Measurements from ENCODE around the gene NRN1. TPM values are rescaled to one million over a fixed set of nuclear protein-coding genes. Genes with fewer than 3 reads are reported as not detected.
A peak's percentile ranks its signal among the peaks of the same experiment; 100 is the strongest.
"Not testable (repeated sequence)": the region's sequence is repeated elsewhere in the genome, so short reads cannot be mapped to it uniquely, and the experiment has no call there.

The NRN1 gene
- total RNA-seq, 1 donor from 2014 or later, result 56.3 TPM

DNA sequence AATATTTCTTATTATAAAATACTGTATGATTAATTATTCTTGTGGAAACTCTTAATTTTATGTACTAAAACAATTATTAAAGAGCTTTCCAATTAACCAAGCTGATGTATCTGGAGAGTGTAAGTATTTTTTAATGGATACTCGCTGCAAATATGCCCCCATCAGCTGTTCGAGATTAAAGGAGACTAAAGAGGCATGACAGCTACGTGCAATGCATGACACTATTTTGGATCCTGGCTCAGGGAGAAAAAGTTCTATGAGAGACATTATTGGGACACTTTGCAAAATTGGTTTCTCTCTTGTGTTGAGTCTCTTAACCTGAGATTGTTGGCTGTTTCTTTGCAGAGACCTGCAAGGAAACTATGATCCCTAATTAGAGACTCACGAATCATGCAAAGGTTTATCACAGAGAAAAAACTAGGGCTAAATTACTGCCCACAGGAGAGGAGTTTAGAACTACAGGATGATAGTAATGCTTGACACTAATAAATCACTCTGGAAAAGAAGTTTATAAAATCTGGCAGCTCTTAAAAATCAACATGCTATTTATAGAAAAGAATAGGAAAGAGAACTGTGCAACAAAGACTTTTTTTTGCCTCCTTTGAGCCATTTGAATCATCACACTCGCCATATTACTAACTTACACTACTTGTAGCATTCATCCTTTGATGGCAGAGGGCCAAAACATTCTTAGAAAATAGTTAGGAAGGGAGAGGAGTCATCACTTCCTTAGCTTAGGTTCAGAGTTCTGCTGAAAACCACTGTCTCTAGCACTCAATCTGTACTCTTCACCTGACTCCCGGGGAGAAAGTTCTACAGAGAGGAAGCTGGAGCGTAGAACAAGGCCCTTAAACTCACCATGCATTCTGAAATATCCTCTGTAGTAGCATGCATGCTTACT lies 25.3 kb downstream of the NRN1 start:
- DNase-seq, result peak; percentile 69

GRCh38 chr6:5979650-5980420 lies 26.9 kb downstream of the NRN1 start:
- peak; percentile 10 for DNase-seq

GRCh38 chr6:5976811-5977210 lies 29.9 kb downstream of the NRN1 start:
- no peak for DNase-seq

DNA sequence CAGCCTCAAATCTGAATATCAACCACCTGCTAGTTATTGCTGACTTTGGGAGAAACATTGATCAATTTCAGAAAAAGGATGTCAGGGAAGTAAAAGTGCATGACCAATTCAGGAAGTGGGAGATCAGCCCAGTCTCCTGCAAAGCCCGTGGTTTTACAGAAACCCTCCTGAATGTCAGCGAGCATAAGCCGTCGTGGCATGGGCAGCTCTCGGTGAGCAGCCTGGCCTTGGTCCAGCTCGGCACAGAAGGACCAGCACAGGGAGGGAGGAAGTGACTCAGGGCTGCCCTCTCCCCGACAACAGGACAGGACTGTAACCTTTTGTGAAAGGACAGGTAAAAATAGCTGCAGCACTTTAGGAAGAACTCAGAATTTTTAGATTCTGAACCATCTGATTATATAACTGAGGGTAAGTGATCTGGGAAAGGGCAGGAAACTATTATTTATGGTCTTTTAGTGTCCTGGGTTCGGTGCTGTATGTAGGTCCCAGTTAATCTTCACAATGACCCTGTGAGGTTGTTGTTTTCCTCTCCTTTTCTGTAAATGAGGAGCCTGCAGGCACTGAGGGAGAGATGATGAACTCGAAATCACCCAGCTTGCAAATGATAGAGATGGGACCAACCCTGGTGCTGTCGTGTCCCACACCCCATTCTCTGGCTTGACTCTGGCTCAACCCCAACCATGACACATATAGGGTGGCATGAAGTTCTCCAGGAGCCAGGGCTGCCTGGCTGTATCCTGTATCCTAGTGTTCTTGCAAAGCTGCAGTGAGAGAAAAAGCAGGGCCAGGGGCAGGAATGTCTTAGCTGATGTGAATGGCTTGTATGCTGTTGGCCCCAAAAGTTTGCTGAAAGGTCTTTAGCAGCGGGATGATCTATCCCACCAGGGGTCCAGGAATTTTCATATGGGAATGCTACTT lies 37.6 kb downstream of the NRN1 start:
- DNase-seq, result peak; percentile 71

GRCh38 chr6:5968036-5968435 lies 38.7 kb downstream of the NRN1 start:
- not testable (repeated sequence) for DNase-seq

- DNase-seq, result no peak
Observed at GRCh38 chr6:5967594-5967993, 39.1 kb downstream of the NRN1 start.

GRCh38 chr6:5962794-5963193 lies 43.9 kb downstream of the NRN1 start:
- DNase-seq, result no peak

GRCh38 chr6:5961836-5962235 lies 44.9 kb downstream of the NRN1 start:
- DNase-seq, result no peak

DNA sequence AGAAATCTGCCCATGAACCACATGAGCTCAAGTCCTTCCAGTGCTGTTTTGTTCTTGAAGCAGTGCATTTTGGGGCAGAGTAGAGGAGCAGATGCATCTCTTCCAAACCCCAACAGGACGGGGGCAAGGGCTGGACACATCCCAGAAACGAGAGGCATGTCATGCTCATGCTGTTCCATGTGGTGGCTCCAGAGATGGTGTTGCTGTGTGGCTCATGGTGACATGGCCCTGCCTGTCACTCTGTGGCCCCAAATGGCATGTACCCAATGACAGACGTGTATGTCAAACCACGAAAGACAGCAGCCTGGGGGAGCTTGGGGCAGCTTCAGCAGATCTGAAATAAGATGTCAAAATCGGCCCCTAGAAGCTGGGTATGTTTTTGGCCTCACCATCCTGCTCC lies 46.3 kb downstream of the NRN1 start:
- DNase-seq, result no peak

DNA sequence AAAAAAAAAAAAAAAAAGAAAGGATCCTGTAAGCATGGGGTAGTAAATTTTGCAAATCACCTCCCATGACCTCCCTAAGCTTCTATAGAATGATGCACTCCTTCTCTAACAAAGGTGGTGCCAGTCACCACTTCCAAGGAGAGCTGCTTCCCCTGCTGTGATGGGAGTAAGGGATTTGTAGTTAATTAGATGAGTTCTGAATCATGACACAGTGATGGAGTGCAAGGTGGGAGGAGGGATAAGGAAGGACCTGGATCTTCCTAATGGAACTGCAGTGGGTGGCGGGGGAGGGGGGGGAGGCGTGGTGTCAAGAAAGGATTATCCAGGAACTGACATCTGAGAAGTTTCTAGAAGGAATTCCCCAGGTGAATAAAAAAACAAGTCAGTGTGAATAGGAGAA lies 47.8 kb downstream of the NRN1 start:
- DNase-seq, result no peak

DNA sequence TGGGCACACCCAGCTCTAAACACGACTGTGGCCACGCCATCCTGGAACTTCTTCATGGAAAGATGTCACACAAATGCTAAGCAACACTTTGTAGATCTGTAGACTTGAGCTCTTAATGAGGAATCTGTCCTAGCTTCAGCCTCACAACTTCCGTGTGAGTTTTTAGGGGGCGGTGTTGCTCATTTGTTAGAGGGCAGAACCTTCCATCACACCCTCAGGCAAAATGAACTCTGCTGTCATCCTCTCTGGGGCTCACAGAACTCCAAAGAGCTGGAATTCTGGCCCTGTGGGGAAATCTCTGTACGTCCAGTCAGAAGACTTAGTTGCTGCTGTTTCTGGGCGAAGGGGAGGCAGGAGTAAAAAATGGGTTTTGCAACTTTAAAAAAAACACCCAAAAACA lies 49.8 kb downstream of the NRN1 start:
- DNase-seq, result no peak

- DNase-seq, result peak; percentile 73
Observed at GRCh38 chr6:5950361-5950785, 56.4 kb downstream of the NRN1 start.
